Myocyte (in vitro differentiated cells): ENCODE measurements around the gene FAM168A. TPM values are rescaled to one million over a fixed set of nuclear protein-coding genes. Genes with fewer than 3 reads are reported as not detected.

Experiments used
- DNase-seq: peaks from one replicate; pipeline ENCODE4 v3.0.0-alpha.2; 2012; ENCODE audit warnings: low read depth
- total RNA-seq: library from RNA; depleted of rRNA; stranded (reverse); fragments of >200 nt; gene quantifications from 2 replicates; pipeline ENCODE4 v1.2.3, GENCODE V29; 2014

Gene FAM168A
- total RNA-seq, 1 donor from 2014 or later: 23.3 TPM

DNA sequence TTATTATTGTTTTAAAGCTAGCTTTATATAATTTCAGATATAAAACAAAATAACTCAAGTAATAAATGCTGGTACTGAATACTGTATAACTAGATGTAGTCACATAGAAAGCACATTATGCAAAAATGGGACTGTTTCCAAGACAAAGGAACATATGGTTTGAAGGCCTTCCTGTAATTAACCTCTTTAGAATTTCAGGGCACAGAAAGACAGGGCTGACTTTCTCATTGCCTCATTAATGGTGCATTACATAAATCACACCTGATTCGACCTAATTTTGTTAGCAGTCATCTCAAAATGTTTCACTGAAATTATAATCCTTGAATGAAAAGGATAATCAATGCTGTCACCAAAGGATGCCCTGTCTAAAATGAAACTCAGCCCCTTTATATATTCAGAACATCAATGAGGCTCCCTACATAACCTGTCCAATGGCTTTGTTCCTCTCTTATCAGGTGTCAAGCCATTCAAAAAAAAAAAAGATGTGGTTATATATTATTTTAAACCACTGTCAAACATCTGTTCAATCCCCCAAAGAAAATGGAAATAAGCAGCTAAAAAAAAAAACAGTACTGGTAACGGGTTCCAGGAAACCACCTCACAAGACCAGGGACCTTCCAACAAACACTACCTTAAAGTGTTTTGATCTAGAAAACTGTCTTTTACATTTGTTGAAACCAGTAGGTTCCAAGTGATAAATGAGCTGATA, 77.4 kb downstream of the FAM168A start:
- DNase-seq: no peak

DNA sequence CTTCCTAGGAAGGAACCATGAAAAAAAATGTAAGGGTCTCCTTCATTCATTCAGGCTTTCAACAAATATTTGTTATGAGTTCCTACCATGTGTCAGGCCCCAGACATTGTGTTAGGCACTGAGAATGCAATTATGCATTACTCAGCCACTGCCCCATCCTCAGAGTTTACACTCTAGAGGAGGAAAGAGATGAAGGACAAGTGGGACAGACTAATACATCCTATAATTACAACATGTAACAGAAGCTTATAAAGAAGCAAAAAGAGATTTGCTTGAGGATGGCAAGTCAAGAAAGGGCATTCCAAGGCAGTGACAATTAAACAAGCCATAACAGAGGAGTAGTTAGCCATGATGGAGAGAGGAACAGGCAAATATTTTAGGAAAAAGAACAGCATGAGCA, 78.6 kb downstream of the FAM168A start:
- DNase-seq: no peak

DNA sequence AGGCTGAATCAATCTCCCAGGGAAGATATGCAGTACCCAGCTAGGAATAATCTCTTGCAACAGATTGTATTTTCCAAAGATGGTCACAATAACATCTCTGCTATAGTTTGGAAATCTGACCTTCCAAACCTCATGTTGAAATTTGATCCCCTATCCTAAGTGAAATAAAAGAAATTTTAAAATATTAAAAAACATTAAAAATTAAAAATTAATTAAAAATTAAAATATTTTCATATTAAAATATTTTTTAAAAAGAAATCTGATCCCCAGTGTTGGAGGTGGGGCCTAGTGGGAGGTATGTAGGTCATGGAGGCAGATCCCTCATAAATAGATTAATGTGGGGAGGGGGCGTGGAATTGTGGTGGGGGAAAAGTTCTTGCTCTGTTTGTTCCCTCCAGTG, 79.7 kb downstream of the FAM168A start:
- DNase-seq: no peak

DNA sequence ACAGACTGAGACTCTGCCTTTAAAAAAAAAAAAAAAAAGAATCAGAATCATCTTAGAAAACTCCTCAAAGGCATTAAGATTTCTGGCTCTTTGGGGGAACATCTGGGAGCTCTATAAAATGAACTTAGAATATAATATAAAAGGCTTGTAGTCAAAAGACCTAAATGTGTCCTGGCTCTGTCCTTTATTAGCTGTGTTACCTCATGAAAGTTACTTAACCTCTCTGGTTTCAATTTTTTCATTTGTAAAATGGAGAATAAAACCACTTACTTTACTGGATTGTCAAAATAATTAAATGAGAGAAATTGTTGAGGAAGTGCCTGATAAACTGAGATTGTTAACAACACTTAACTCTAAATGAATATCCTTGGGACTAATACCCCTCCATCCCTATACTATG, 81.8 kb downstream of the FAM168A start:
- no peak for DNase-seq

DNA sequence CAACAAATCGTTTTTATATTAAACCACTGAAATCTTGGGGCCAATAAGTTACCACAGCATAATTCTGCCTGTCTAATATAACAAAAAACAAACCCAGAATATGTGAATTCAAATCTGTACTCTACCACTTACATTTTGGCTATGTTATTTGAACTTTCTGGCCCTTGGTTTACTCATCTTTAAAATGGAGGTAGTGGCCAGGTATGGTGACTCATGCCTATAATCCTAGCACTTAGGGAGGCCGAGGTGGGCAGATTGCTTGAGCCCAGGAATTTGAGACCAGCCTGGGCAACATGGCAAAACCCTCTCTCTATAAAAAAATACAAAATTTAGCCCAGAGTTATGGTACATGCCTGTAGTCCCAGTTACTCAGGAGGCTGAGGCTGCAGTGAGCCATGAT, 84.2 kb downstream of the FAM168A start:
- no peak for DNase-seq

DNA sequence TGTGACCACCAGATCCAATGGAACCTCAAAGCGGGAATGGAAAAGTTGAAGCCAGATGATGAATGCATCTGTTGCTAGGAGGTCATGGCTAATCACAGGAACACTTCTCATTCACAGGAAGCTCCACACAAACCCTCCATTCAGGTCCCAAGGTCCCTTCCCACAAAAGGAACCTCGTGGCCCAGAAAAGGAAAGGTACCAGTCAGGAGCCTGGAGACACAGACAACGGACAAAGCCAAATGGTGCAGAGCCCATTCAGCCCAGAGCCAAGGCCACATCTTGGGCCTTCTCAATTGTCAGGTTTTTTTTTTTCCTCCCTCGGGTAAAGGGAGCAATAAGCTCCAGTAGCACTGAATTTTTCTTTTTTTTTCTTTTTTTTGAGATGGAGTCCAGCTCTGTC, 87.0 kb downstream of the FAM168A start:
- no peak for DNase-seq

DNA sequence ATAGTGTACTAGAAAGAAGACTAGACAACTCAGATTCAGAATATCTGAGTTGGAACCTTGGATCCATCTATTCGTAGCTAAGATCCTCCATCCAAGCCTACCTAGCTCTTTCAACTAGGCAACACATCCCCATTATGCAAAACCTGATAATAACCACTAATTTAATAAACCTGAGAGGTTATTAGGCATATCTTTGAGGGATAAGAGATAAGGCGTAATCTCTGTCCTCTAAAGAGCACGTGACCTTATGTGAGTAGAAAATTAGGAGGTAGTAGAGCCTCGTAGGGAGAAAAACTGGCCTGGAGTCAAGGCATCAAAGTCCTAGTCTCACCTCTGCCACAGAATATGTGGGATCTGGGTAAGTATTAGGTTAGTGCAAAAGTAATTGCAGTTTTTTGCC, 87.8 kb downstream of the FAM168A start:
- DNase-seq: no peak

DNA sequence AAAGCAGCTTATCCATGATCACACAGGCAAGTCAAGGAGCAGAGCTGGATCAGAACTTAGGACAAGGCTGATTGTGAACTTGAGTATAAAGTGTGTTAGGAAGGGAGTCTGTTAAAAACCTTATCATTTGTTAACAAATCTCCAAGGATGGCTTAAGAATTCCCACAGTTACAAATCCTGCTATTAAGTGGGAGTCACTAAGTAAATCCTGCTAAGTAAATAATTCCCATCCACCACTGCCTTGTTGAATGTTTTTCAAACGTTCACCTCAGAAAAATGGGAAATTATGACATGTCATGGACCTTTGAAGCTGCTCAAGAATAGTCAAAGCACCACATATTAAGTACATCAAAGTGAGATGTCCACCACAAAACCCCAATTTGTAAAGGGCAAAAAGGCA, 88.7 kb downstream of the FAM168A start:
- DNase-seq: no peak

DNA sequence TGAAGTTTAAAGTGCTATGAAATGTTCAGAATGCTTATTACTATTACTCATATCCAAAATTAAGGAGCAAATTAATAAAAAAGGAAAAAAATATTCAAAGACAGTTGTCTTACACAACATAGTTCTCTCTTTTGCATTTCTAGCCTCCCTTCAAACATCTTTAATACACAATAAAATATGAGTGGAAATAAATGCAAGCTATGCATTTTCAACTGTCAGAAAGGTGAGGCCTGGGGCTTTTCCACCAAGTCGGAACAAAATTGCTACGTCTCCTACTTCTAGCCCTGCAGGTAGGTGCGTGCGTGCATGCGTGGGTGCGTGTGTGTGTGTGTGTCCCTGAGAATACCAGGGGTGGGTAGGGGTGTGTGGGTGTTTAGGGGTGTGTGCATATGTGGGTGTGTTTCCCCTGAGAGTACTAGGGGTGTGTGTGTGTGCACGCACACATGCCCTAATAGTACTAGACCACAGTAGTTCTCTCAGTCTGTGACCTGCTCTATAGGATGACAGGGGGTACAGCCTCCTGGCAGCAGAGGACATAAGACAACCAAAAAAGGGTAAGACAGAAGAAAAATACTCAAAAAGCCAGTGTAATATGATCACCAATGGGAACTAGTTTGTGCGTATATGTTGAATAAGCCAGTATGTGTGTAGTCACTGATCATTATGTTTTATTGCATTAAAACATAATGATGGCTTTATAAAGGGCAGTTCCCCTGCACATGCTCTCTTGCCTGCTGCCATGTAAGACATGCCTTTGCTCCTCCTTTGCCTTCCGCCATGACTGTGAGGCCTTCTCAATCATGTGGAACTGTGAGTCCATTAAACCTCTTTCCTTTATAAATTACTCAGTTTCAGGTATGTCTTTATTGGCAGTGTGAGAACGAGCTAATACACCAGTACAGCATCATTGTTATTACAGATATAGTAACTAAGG, 89.4 kb downstream of the FAM168A start:
- no peak for DNase-seq

DNA sequence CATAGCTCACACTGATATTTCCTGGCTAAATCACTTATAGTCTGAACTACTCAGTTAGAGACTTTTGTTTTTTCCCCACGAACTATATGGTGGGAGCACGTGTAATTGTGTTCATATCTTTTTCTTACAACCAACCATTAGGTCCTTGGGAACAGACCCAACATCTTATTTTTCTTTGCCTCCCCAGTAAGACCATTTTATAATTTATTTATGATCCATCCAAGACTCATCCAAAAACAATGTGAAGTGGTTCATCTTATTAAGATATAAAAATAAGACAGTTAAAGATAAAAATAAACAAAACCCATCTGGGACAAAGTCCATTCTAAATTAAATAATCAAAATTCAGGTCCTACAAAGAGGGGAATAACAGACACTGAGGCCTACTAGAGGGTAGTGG, 90.8 kb downstream of the FAM168A start:
- DNase-seq: no peak

DNA sequence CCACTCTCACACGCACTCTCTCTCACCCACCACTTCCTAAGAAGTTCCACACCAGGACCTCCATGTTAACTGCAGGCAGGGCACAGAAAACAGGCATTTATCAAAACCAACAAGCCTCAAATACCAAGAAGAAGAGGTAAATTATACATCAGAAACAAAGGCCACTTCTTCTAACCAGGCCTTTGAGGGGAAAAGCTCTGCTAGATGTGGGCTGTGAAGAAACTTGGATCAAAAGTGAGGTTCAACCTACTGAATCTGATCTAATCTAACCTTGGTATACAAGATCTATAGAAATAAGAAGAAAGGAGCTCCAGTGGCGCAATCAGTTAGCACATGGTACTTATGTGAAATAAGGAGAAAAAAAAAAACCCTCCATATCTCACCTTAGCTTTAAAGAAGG, 91.9 kb downstream of the FAM168A start:
- DNase-seq: no peak

DNA sequence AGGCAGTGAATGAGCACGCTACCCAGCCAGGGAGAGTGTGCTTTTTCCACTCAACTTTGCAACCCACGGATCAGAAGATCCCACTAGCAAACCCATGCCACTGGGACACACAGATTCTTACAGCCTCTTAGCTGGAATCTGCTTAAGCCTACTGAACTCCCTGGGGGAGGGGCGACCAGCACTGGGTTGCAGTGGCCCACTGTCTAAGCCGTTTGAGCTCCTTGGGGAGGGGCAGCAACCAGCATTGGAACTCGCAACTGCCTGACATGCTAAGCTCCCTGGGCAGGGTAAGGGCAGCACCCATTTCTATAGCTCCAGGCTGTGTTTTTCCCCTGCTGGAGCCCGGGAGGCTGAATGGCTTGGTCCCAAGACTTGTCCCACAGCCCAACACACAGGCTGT, 99.6 kb downstream of the FAM168A start:
- DNase-seq: no peak

DNA sequence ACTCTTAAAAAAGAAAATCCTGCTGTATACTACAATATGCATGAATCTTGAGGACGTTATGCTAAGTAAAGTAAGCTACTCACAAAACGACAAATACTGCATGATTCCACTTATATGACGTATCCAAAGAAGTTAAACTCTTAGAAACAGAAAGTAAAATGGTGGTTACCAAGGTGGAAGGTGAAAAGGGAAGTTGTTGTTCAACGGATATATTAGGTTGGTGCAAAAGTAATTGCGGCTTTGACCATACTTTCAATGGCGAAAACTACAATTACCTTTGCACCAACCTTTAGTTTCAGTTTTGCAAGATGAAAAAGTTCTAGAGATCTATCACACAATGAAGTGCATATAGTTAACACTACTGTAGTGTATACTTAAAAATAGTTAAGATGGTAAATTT, 101.8 kb downstream of the FAM168A start:
- no peak for DNase-seq

DNA sequence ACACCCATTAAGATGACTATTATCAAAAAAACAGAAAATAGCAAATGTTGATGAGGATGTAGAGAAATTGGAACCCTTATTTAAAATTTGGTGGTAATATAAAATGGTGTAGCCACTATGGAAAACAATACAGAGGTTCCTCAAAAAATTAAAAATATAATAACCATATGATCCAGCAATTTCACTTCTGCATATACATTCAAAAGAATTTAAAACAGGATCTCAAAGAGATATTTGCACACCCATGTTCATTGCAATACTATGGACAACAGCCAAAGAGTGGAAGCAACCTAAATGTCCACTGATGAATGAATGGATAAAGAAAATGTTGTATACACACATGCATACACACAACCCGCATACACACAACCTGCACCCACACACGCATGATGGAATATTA, 102.2 kb downstream of the FAM168A start:
- DNase-seq: no peak

DNA sequence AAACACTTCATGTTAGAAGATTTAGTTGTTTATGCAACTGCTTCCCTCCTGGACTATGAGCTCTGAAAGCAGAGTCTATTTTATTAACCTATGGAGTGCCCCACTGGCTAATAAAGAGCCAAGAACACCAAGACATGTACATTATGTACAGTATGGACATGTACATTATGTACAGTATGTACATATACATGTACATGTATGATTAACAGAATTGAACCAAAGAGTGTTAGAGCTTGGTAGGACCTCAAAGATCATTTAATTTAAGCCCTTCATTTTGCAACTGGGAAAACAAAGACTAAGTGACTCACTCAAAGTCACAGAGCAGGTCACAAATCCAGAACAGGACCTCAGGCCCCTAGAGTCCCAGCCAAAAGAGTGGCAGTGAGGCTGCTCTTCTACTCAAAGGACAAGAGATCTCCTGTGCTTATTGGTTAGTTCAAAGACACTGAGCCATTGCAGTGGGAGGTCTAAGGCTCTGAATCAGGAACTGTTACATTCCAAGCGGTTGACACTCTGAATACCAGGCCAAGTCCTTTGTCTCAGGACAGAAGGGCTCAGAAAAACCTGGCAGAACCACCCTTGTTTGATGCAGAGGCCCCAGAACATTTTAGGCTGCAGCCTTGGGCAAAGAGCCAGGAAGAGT, 103.8 kb downstream of the FAM168A start:
- DNase-seq: peak; percentile 84

DNA sequence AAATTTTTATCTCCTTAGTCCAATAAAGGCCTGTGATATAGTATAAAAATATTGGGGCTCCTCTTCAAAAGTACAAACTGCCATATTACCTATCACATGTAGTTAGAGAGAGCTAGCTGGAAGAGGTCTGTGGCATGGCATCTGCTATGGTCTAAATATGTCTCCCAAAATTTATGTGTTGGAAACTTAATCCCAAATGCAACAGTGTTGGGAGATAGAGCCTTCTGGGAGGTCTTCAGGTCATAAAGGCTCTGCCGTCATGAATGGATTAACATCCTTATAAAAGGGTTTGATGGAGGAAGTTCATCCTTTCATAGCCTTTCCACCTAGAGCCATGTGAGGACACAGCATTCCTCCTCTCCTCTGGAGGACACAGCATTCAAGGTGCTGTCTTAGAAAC, 116.3 kb downstream of the FAM168A start:
- DNase-seq: no peak

DNA sequence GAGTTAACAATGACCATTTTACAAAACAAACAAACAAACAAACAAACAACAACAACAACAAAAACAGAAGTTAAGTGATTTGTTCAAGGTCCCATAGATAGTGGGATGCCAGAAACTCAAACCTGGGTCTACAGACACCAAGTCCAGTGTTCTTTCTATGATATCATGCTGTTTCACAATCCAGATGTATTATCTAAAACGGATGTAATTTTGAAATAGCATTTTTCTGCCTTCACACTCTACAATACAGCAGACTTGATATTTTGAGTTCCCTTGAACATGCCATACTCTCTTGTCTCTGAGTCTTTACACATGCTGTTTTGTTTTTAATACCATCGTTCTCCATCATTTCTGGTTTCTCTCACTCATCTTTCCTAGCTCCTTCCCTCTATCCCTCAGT, 117.2 kb downstream of the FAM168A start:
- DNase-seq: no peak

DNA sequence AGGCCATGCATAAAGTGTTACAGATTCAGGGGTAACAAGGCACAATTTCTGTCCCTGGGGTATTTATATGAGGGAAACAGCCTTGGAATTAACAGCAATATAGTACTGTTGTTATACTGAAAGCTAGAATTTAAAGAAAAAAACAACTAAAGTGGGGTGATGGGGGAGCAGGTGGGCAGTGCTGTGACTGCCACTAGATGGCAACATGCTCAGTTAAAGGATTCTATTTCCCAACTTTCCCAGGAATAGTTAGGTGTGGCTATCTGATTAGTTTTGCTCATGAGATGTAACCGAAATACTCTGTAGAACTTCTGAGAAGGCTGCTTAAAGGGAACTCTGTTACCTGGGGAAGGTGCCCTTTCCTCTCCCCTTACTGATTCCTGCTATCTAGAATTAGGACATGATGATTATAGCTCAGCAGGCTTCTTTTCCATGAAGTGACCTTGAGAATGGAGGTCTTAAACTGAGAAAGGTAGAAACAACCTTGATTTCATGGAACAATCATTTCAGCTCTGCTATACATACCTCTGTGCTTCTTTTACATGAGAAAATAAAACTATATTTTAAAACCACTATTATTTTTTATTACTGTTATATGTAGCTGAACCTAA, 119.1 kb downstream of the FAM168A start:
- DNase-seq: peak; percentile 23

DNA sequence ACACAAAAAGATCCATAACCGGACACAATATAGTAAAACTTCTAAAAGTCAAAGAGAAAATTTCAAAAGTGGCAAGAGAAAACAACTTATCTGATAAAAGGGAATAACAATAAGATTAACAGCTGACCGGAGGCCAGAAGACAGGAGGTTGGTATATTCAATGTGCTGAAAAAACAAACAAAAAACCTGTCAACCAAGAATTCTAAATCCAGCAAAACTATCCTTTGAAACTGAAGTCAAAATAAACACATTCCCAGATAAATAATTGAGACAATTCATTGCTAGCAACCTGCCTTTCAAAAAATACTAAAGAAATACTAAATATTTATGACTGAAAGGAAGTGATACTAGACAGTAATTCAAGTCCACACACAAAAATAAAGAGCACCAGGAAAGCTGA, 120.4 kb downstream of the FAM168A start:
- no peak for DNase-seq

DNA sequence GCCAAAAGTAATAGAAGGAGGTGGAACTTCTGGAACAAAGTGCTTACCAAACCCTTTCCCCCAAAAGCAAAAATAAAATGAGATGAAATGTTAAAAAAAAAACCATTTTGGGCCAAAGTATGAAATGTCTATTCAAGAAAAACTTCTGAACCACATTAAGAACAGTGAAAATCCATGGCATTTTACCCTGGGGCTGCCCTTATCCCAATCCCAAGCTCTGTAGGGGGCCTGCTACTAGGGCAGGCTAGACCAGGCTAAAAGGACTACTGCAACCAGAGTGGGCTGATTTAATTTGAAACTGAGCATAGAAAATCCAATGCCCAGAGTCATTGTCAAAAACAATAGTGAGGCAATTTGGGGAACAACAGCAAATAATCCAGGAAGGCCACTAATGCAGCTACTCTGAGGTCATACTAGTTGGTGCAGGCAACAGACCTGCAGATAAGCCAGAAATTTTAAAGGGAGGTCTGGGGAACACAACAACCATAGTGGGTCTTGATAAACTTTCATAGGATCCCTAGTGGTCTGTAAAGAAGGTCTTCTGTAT, 122.3 kb downstream of the FAM168A start:
- no peak for DNase-seq

DNA sequence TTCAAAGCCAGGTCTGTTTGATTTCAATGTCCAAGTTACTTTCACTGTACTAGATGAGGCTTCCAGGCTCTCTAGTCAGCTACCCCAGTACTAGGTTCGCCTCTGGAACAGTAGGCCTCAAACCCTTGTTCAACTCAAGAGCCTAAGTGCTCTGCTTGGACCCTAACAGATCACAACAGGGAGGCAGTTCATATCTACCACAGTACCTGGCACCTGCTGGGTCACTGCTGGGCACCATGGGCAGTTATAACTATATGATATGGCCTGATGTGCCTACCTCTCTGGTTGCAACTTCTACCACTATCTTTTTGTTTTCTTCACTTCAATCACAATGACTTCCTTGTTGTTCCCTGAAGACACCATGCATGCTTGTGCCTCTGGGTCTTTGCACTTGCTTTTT, 124.7 kb downstream of the FAM168A start:
- DNase-seq: no peak
